HEK293 (cell line): ENCODE measurements around the gene HOXB1.

ENCODE experiments used
- CTCF ChIA-PET: fragments of 350-600 bp; formaldehyde crosslinking; extraction: SDS; loops from one replicate; lab custom pipeline; 2021; ENCODE audit warnings: antibody characterized with exemption; lab: Yijun Ruan, JAX
- POLR2A ChIA-PET: fragments of 300-600 bp; formaldehyde crosslinking; extraction: SDS; loops from one replicate; lab custom pipeline; 2020; ENCODE audit warnings: antibody characterized with exemption, inconsistent platforms; lab: Yijun Ruan, JAX
- H3K27ac ChIP-seq: fragments of 200-500 bp; sonication (Bioruptor generic); 2 replicates; pipeline ENCODE4 v1.5.1; 2014; ENCODE audit warnings: low read depth, low read length, control low read depth, inconsistent platforms; ENCODE audit errors: extremely low read depth
- H3K36me3 ChIP-seq, 2 experiments: fragments of 200-500 bp in 1 of 2; sonication (Bioruptor generic) in 1 of 2; 1 replicate in 1 of 2; 2 replicates in 1 of 2; pipeline ENCODE4 v1.5.1; 2014 to 2017; ENCODE audit warnings: inconsistent platforms in 2 of 2, low read length in 2 of 2; ENCODE audit not compliant: control insufficient read depth in 2 of 2, insufficient read depth in 1 of 2
- H3K4me1 ChIP-seq: fragments of 200-500 bp; sonication (Bioruptor generic); 2 replicates; pipeline ENCODE4 v1.5.1; 2014; ENCODE audit warnings: mild to moderate bottlenecking, low read length, inconsistent platforms; ENCODE audit not compliant: control insufficient read depth, insufficient read depth
- H3K4me3 ChIP-seq: 2 replicates; pipeline ENCODE4 v1.5.1; 2011; ENCODE audit warnings: low read depth, mild to moderate bottlenecking, control low read depth, low read length, moderate library complexity
- H3K9me3 ChIP-seq: fragments of 200-500 bp; sonication (Bioruptor generic); 2 replicates; pipeline ENCODE4 v1.5.1; 2014; ENCODE audit warnings: low read depth, low read length, inconsistent platforms; ENCODE audit not compliant: control insufficient read depth, insufficient read depth
- GLIS2 ChIP-seq: fragments of 450-650 bp; formaldehyde crosslinking; IDR thresholded peaks from 2 replicates; pipeline ENCODE4 v1.5.1; 2016; ENCODE audit warnings: missing biosample characterization, missing genetic modification characterization
- KLF10 ChIP-seq: fragments of 450-650 bp; IDR thresholded peaks from 2 replicates; pipeline ENCODE4 v1.5.1; 2018; ENCODE audit warnings: missing biosample characterization, mild to moderate bottlenecking, missing genetic modification characterization
- MYNN ChIP-seq: fragments of 450-650 bp; formaldehyde crosslinking; IDR thresholded peaks from 2 replicates; pipeline ENCODE4 v1.5.1; 2016; ENCODE audit warnings: missing biosample characterization, missing genetic modification characterization, borderline replicate concordance
- REPIN1 ChIP-seq: fragments of 450-650 bp; formaldehyde crosslinking; IDR thresholded peaks from 2 replicates; pipeline ENCODE4 v1.5.1; 2017; ENCODE audit warnings: missing biosample characterization, missing genetic modification characterization, low read depth
- SP3 ChIP-seq: fragments of 450-650 bp; formaldehyde crosslinking; IDR thresholded peaks from 2 replicates; pipeline ENCODE4 v1.5.1; 2016; ENCODE audit warnings: missing biosample characterization, missing genetic modification characterization
- SP7 ChIP-seq: fragments of 450-650 bp; formaldehyde crosslinking; IDR thresholded peaks from 2 replicates; pipeline ENCODE4 v1.5.1; 2016; ENCODE audit warnings: missing biosample characterization, missing genetic modification characterization
- ZNF133 ChIP-seq: fragments of 450-650 bp; formaldehyde crosslinking; IDR thresholded peaks from 2 replicates; pipeline ENCODE4 v1.5.1; 2016; ENCODE audit warnings: missing biosample characterization, missing genetic modification characterization
- ZNF138 ChIP-seq: fragments of 450-650 bp; formaldehyde crosslinking; IDR thresholded peaks from 2 replicates; pipeline ENCODE4 v1.5.1; 2016; ENCODE audit warnings: missing biosample characterization, missing genetic modification characterization, borderline replicate concordance
- ZNF16 ChIP-seq: fragments of 450-650 bp; formaldehyde crosslinking; IDR thresholded peaks from 2 replicates; pipeline ENCODE4 v1.5.1; 2016; ENCODE audit warnings: low read depth, missing biosample characterization, missing genetic modification characterization
- ZNF19 ChIP-seq: fragments of 450-650 bp; formaldehyde crosslinking; IDR thresholded peaks from 2 replicates; pipeline ENCODE4; 2016; ENCODE audit warnings: missing biosample characterization, missing genetic modification characterization, low read depth
- ZNF302 ChIP-seq: fragments of 450-650 bp; formaldehyde crosslinking; IDR thresholded peaks from 2 replicates; pipeline ENCODE4 v1.5.1; 2016; ENCODE audit warnings: missing biosample characterization, missing genetic modification characterization, low read depth
- ZNF311 ChIP-seq: fragments of 450-650 bp; formaldehyde crosslinking; IDR thresholded peaks from 2 replicates; pipeline ENCODE4 v1.5.1; 2017; ENCODE audit warnings: missing biosample characterization, missing genetic modification characterization, borderline replicate concordance
- ZNF510 ChIP-seq: fragments of 450-650 bp; formaldehyde crosslinking; IDR thresholded peaks from 2 replicates; pipeline ENCODE4 v1.5.1; 2018; ENCODE audit warnings: mild to moderate bottlenecking, missing genetic modification characterization, missing biosample characterization; ENCODE audit not compliant: insufficient replicate concordance
- ZNF529 ChIP-seq: fragments of 450-650 bp; formaldehyde crosslinking; IDR thresholded peaks from 2 replicates; pipeline ENCODE4 v1.5.1; 2017; ENCODE audit warnings: missing genetic modification characterization, missing biosample characterization; ENCODE audit not compliant: insufficient replicate concordance
- ZNF544 ChIP-seq: fragments of 450-650 bp; formaldehyde crosslinking; IDR thresholded peaks from 2 replicates; pipeline ENCODE4 v1.5.0; 2017; ENCODE audit warnings: missing biosample characterization, missing genetic modification characterization
- ZNF585B ChIP-seq: fragments of 450-650 bp; formaldehyde crosslinking; IDR thresholded peaks from 2 replicates; pipeline ENCODE4 v1.5.1; 2016; ENCODE audit warnings: missing biosample characterization, missing genetic modification characterization
- ZNF600 ChIP-seq: fragments of 450-650 bp; formaldehyde crosslinking; IDR thresholded peaks from 2 replicates; pipeline ENCODE4 v1.5.1; 2016; ENCODE audit warnings: missing biosample characterization, missing genetic modification characterization
- ZNF654 ChIP-seq: fragments of 450-650 bp; formaldehyde crosslinking; IDR thresholded peaks from 2 replicates; pipeline ENCODE4 v1.5.1; 2016; ENCODE audit warnings: low read depth, missing biosample characterization, missing genetic modification characterization
- ZNF792 ChIP-seq: fragments of 450-650 bp; formaldehyde crosslinking; IDR thresholded peaks from 2 replicates; pipeline ENCODE4 v1.5.1; 2016; ENCODE audit warnings: missing biosample characterization, missing genetic modification characterization
- TF ChIP-seq, protein P1 (sequence below): fragments of 450-650 bp; formaldehyde crosslinking; IDR thresholded peaks from 2 replicates; pipeline ENCODE4 v1.5.1; 2016; ENCODE audit warnings: missing biosample characterization, missing genetic modification characterization, borderline replicate concordance
- TF ChIP-seq, protein P2 (sequence below): fragments of 450-650 bp; formaldehyde crosslinking; IDR thresholded peaks from 2 replicates; pipeline ENCODE4 v1.5.1; 2016; ENCODE audit warnings: missing biosample characterization, missing genetic modification characterization
- TF ChIP-seq, protein P3 (sequence below): fragments of 450-650 bp; formaldehyde crosslinking; IDR thresholded peaks from 2 replicates; pipeline ENCODE4 v1.5.1; 2017; ENCODE audit warnings: missing biosample characterization, missing genetic modification characterization
- TF ChIP-seq, protein P4 (sequence below): fragments of 450-650 bp; formaldehyde crosslinking; IDR thresholded peaks from 2 replicates; pipeline ENCODE4 v1.5.1; 2017; ENCODE audit warnings: missing biosample characterization, missing genetic modification characterization

HOXB1 gene

DNA sequence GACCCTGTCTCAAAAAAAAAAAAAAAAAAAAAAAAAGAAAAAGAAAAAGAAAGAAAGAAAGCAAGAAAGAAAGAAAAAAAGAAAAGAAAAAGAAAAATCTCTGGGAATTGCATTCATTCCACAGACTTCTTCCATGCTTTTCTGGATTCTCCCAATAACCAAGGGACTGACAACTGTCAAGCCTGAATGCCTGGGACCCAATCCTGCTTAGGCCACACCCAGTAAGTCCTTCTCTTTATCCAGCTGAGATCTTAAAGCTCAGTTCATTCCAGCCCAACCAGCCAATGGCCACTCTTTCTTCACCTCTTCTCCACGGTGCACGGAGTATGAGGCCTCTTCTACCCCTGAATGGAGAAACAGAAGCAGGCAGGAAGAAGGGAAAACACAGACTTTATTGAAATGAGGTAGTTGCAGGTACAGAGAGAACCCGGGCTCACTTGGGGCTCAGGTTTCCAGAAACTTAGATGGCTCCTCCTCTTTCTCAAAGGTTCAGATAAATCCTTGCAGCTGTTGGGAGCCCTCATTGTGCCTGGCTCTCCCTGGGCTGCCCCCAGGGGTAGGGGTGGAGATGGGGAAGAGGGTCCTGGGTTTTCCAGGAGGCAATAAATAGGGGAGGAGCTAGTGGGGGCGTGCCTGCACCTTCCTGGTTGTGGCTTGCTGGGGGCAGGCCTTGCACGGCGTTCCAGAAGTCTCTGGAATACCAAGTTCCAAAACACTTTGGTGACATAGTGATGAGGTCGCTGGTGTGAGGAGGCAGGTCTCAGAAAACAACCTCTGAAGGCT is 2.5 kb downstream of the HOXB1 start (continued):
- TF ChIP-seq, protein P1, sequence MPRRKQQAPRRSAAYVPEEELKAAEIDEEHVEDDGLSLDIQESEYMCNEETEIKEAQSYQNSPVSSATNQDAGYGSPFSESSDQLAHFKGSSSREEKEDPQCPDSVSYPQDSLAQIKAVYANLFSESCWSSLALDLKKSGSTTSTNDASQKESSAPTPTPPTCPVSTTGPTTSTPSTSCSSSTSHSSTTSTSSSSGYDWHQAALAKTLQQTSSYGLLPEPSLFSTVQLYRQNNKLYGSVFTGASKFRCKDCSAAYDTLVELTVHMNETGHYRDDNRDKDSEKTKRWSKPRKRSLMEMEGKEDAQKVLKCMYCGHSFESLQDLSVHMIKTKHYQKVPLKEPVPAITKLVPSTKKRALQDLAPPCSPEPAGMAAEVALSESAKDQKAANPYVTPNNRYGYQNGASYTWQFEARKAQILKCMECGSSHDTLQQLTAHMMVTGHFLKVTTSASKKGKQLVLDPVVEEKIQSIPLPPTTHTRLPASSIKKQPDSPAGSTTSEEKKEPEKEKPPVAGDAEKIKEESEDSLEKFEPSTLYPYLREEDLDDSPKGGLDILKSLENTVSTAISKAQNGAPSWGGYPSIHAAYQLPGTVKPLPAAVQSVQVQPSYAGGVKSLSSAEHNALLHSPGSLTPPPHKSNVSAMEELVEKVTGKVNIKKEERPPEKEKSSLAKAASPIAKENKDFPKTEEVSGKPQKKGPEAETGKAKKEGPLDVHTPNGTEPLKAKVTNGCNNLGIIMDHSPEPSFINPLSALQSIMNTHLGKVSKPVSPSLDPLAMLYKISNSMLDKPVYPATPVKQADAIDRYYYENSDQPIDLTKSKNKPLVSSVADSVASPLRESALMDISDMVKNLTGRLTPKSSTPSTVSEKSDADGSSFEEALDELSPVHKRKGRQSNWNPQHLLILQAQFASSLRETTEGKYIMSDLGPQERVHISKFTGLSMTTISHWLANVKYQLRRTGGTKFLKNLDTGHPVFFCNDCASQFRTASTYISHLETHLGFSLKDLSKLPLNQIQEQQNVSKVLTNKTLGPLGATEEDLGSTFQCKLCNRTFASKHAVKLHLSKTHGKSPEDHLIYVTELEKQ (tag by site-specific recombination) = no peak
- TF ChIP-seq KLF10 (tag by site-specific recombination) (peak; percentile 48; the same call in 1 of the 2 replicates), ZNF302 (no peak), ZNF16 (tag by site-specific recombination) (no peak), MYNN (no peak), ZNF600 (0 out of 2 replicates have a peak, but pooled peaks have one; percentile 20), ZNF792 (tag by site-specific recombination) (no peak), SP7 (no peak)

DNA sequence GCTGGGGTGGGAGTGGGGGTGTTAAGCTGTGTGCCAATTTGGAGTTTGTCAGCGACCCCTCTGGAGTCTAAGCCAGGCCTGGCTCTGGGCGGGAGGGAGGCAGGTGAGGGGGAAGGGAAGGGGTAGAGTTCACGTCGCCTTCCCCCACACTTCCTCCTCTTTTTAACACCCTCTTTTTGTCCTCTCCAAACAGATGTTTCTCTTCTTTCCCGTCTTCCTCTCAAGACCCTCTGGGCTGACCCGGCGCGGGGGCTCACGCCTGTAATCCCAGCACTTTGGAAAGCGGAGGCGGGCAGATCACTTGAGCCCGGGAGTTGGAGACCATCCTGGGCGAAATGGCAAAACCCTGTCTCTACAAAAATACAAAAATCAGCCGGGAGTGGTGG is 3.3 kb downstream of the HOXB1 start:
- ChIA-PET CTCF (no interaction called here), POLR2A (no interaction called here)
- Histone ChIP-seq H3K4me1 (peaks cover 3% of the 10 kb centered on the region), H3K9me3 (no peaks in the 10 kb centered on the region), H3K4me3 (no peak overlapping the region), H3K27ac (no peak overlapping the region), H3K36me3 (no peaks in the 10 kb centered on the region)
- TF ChIP-seq ZNF138 (tag by site-specific recombination) (no peak), REPIN1 (tag by site-specific recombination) (no peak), ZNF311 (no peak), ZNF544 (tag by site-specific recombination) (no peak), ZNF510 (tag by site-specific recombination) (no peak), ZNF529 (tag by site-specific recombination) (no peak)
- TF ChIP-seq, protein P2, sequence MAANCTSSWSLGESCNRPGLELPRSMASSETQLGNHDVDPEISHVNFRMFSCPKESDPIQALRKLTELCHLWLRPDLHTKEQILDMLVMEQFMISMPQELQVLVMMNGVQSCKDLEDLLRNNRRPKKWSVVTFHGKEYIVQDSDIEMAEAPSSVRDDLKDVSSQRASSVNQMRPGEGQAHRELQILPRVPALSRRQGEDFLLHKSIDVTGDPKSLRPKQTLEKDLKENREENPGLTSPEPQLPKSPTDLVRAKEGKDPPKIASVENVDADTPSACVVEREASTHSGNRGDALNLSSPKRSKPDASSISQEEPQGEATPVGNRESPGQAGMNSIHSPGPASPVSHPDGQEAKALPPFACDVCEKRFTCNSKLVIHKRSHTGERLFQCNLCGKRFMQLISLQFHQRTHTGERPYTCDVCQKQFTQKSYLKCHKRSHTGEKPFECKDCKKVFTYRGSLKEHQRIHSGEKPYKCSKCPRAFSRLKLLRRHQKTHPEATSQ = no peak

DNA sequence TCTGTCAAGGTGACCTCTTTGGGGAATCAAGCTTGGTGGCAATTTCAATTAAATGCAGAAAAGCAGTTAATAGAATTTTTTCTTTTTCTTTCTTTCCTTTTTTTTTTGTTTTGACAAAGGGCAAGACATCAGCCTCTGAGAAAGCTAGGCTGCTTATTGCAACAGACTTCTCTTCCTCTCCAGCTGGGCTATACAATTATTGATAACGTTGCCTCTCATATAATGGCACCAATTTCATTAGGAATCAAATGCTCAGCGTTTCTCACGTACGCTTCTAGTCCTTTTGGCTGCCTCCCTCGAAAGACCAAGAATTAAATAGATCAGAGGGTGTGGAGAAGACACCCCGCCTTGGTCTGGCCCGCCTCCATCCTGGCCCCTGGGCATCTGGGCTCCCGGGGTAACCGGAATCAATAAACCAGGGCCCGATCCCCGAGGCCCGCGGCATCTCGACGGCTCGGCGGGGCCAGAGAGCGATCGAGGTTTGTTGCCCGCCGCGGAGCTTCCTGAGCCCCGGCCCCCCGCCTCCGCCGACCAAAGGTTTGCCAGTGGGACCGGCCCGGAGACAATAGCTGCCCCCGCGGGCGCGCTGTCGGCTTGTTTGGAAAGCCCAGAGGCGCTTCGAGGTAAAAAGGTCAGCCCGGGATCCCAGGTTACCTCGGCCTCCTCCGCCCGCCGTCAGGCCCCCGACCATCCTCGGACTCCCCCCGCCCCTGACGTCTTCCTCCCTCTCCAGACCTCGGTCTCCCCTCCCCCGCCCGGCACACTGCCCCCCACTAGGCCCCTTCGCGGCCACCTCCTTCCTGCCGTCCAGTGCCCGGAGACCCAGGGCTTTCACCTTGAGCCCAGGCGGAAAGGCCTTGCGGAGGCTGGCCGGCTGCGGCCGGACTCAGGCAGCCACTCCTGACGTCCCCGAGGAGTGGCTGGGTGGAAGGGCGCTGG is 3.9 kb downstream of the HOXB1 start:
- peaks cover 8% of the 10 kb centered on the region for H3K4me1 ChIP-seq
- H3K9me3 ChIP-seq = no peaks in the 10 kb centered on the region
- H3K27ac ChIP-seq = no peak overlapping the region
- H3K36me3 ChIP-seq = no peaks in the 10 kb centered on the region
- ChIA-PET CTCF (interaction anchor here (0.6 kb wide), 1 partner anchor 20 kb away, joined by 3 read pairs; no protein-coding TSS in a partner anchor), POLR2A (interaction anchor here (0.7 kb wide), 1 partner anchor 14 kb away, joined by 3 read pairs; no protein-coding TSS in a partner anchor)
- no peak overlapping the region for H3K4me3 ChIP-seq
- TF ChIP-seq ZNF19 (tag by site-specific recombination) (no peak), ZNF585B (no peak), ZNF133 (no peak), GLIS2 (tag by site-specific recombination) (no peak), ZNF654 (no peak), SP3 (tag by site-specific recombination) (no peak)
- TF ChIP-seq, protein P3, sequence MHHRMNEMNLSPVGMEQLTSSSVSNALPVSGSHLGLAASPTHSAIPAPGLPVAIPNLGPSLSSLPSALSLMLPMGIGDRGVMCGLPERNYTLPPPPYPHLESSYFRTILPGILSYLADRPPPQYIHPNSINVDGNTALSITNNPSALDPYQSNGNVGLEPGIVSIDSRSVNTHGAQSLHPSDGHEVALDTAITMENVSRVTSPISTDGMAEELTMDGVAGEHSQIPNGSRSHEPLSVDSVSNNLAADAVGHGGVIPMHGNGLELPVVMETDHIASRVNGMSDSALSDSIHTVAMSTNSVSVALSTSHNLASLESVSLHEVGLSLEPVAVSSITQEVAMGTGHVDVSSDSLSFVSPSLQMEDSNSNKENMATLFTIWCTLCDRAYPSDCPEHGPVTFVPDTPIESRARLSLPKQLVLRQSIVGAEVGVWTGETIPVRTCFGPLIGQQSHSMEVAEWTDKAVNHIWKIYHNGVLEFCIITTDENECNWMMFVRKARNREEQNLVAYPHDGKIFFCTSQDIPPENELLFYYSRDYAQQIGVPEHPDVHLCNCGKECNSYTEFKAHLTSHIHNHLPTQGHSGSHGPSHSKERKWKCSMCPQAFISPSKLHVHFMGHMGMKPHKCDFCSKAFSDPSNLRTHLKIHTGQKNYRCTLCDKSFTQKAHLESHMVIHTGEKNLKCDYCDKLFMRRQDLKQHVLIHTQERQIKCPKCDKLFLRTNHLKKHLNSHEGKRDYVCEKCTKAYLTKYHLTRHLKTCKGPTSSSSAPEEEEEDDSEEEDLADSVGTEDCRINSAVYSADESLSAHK (tag by site-specific recombination) = no peak
- TF ChIP-seq, protein P4, sequence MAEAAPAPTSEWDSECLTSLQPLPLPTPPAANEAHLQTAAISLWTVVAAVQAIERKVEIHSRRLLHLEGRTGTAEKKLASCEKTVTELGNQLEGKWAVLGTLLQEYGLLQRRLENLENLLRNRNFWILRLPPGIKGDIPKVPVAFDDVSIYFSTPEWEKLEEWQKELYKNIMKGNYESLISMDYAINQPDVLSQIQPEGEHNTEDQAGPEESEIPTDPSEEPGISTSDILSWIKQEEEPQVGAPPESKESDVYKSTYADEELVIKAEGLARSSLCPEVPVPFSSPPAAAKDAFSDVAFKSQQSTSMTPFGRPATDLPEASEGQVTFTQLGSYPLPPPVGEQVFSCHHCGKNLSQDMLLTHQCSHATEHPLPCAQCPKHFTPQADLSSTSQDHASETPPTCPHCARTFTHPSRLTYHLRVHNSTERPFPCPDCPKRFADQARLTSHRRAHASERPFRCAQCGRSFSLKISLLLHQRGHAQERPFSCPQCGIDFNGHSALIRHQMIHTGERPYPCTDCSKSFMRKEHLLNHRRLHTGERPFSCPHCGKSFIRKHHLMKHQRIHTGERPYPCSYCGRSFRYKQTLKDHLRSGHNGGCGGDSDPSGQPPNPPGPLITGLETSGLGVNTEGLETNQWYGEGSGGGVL (tag by site-specific recombination) = no peak
